K562 (cell line): Measurements from ENCODE around the gene MDH2. TPM values are rescaled to one million over a fixed set of nuclear protein-coding genes. Genes with fewer than 3 reads are reported as not detected.

Experiments
- CHD7 ChIP-seq: fragments of 200-600 bp; sonication (generic); IDR thresholded peaks from one replicate; pipeline ENCODE4 v1.6.1; 2012; ENCODE audit warnings: mild to moderate bottlenecking, low read depth, low read length, inconsistent platforms
- MED1 ChIP-seq: sonication (generic); formaldehyde crosslinking; IDR thresholded peaks from 2 replicates; pipeline ENCODE4 v1.8.1; 2023; ENCODE audit warnings: missing genetic modification reagents, borderline replicate concordance
- MTA1 ChIP-seq: fragments of 450-650 bp; IDR thresholded peaks from 2 replicates; pipeline ENCODE4 v1.6.1; 2017; ENCODE audit warnings: borderline replicate concordance
- RFX1 ChIP-seq: fragments of 450-650 bp; IDR thresholded peaks from 2 replicates; pipeline ENCODE4 v1.6.1; 2016; ENCODE audit warnings: mild to moderate bottlenecking, moderate library complexity
- TGIF2 ChIP-seq: sonication (generic); formaldehyde crosslinking; IDR thresholded peaks from 2 replicates; pipeline ENCODE4 v1.8.1; 2022; ENCODE audit warnings: mild to moderate bottlenecking, missing genetic modification reagents, moderate library complexity
- ZC3H8 ChIP-seq: fragments of 450-650 bp; IDR thresholded peaks from 2 replicates; pipeline ENCODE4 v1.6.1; 2017
- polyA plus RNA-seq, 8 experiments: library from polyadenylated mRNA; depleted of rRNA in 4 of 8; stranded (reverse) in 5 of 8; unstranded in 3 of 8; fragments of >200 nt; fragmentation: Nextera tagmentation in 2 of 8; fragmentation: Illumina TruSeq in 1 of 8; extraction: Ambion mirVana in 2 of 8; extraction: Trizol in 1 of 8; gene quantifications; 2 replicates each; pipeline versions ENCODE4 v1.2.1 to v1.2.3, GENCODE V29; 2011 to 2014; ENCODE audit warnings: inconsistent platforms in 1 of 8, missing spikeins in 1 of 8
- total RNA-seq, 7 experiments: library from RNA; depleted of rRNA in 6 of 7; stranded (reverse); fragments of >200 nt in 6 of 7; fragmentation: Illumina TruSeq in 2 of 7; extraction: Trizol in 2 of 7; gene quantifications; 2 replicates each; pipeline versions ENCODE4 v1.2.1 to v1.2.3, GENCODE V29; 2011 to 2021; ENCODE audit warnings: low replicate concordance in 1 of 7

MDH2 gene
- total and polyA plus RNA-seq, 9 of the 15 experiments (the other 6 are each of a cell fraction or from before 2014, with no cell fraction given) = 106 to 701 (median 242) TPM

DNA sequence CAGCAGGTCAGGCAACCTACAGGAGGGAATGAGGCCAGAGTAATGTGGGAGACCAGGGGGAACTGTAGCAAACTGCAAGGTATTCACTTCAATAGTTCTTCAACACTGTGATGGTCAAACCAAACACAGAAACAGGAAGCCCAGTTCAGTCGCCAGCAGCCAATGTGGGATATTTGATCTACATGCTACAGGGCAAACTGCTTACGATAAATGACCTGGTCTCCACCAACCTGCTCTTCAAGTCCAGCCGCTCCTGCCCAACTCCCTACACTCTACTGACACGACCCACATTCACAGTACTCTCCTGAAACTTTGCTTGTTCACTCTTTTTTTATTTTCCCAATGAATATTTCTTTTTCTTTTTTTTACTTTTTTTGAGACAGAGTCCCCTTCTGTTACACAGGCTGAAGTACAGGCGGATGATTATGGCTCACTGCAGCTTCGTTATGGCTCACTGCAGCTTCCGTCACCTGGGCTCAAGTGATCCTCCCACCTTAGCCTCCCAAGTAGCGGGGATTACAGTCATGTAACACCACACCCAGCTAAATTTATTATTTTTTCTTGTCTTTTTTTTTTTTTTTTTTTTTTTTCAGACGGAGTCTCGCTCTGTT, 42.1 kb downstream of the MDH2 start (continued):
- TF ChIP-seq CHD7 = no peak
- no peak for TF ChIP-seq MED1
- no peak for TF ChIP-seq RFX1
- TF ChIP-seq ZC3H8 = no peak
- TF ChIP-seq MTA1 = no peak
- no peak for TF ChIP-seq TGIF2 (CRISPR knock-in tag)
